ENCODE results near the gene SIPA1.

The SIPA1 gene

GRCh38 chr11:65637794-65638419 is at the start of gene SIPA1:
TSS of gene SIPA1 (plus strand) at chr11:65638101. CDS start at chr11:65640922, 2,821 bp downstream.
- peak; percentile 65 for DNase-seq

- DNase-seq, result peak; percentile 57
Measured at GRCh38 chr11:65588199-65589054, 49.5 kb upstream of the SIPA1 start.

- DNase-seq, result no peak
Measured at GRCh38 chr11:65589444-65590239, 48.3 kb upstream of the SIPA1 start.

- DNase-seq, result peak; percentile 36
Measured at GRCh38 chr11:65590240-65590738, 47.6 kb upstream of the SIPA1 start.

GRCh38 chr11:65591939-65592857 is 45.7 kb upstream of the SIPA1 start:
- DNase-seq, result no peak

- DNase-seq, result no peak
Measured at GRCh38 chr11:65592858-65593517, 44.9 kb upstream of the SIPA1 start.

- DNase-seq, result peak; percentile 62
Measured at GRCh38 chr11:65593518-65594414, 44.1 kb upstream of the SIPA1 start.

GRCh38 chr11:65595131-65595530 is 42.8 kb upstream of the SIPA1 start:
- DNase-seq, result no peak

- DNase-seq, result no peak
Measured at GRCh38 chr11:65595543-65596281, 42.2 kb upstream of the SIPA1 start, which contains the start of gene KCNK7. TSS of gene KCNK7 (minus strand) at chr11:65595800. CDS start at chr11:65595772, 28 bp downstream.

GRCh38 chr11:65596520-65596919 is 41.4 kb upstream of the SIPA1 start:
- no peak for DNase-seq

- no peak for DNase-seq
Measured at GRCh38 chr11:65598258-65598699, 39.6 kb upstream of the SIPA1 start.

GRCh38 chr11:65599216-65599954 is 38.5 kb upstream of the SIPA1 start:
- no peak for DNase-seq

- DNase-seq, result no peak
Measured at GRCh38 chr11:65599955-65600246, 38.0 kb upstream of the SIPA1 start.

- DNase-seq, result no peak
Measured at GRCh38 chr11:65604258-65604657, 33.6 kb upstream of the SIPA1 start.

- peak; percentile 24 for DNase-seq
Measured at GRCh38 chr11:65606876-65607613, 30.9 kb upstream of the SIPA1 start.

GRCh38 chr11:65607614-65608426 is 30.1 kb upstream of the SIPA1 start:
- no peak for DNase-seq

- DNase-seq, result no peak
Measured at GRCh38 chr11:65609229-65609628, 28.7 kb upstream of the SIPA1 start.

All from NCI-H82 (cell line).